ENCODE data around the gene AWAT1.
A peak's percentile ranks its signal among the peaks of the same experiment; 100 is the strongest.
"Not testable (repeated sequence)": the region's sequence is repeated elsewhere in the genome, so short reads cannot be mapped to it uniquely, and the experiment has no call there.

Gene AWAT1

GRCh38 chrX:70234355-70234754, at the start of gene AWAT1:
Gene AWAT1 (plus strand): TSS chrX:70234655. CDS start chrX:70234696, 41 bp downstream.
- DNase-seq: no peak

- DNase-seq: no peak
Observed at GRCh38 chrX:70190225-70190624, 44.2 kb upstream of the AWAT1 start.

- peak; percentile 11 for DNase-seq
Observed at GRCh38 chrX:70196961-70197720, 37.3 kb upstream of the AWAT1 start.

GRCh38 chrX:70201732-70202131, 32.7 kb upstream of the AWAT1 start:
- no peak for DNase-seq

GRCh38 chrX:70208479-70208878, 26.0 kb upstream of the AWAT1 start:
- no peak for DNase-seq

- not testable (repeated sequence) for DNase-seq
Observed at GRCh38 chrX:70209570-70209969, 24.9 kb upstream of the AWAT1 start.

GRCh38 chrX:70219938-70220764, 14.3 kb upstream of the AWAT1 start:
- no peak for DNase-seq

GRCh38 chrX:70226048-70226447, 8.4 kb upstream of the AWAT1 start:
- DNase-seq: no peak

- DNase-seq: no peak
Observed at GRCh38 chrX:70226687-70227086, 7.8 kb upstream of the AWAT1 start.

- no peak for DNase-seq
Observed at GRCh38 chrX:70231666-70232065, 2.8 kb upstream of the AWAT1 start.

- DNase-seq: no peak
Observed at GRCh38 chrX:70240751-70241150, 6.3 kb downstream of the AWAT1 start.

- no peak for DNase-seq
Observed at GRCh38 chrX:70241501-70241900, 7.0 kb downstream of the AWAT1 start.

GRCh38 chrX:70243601-70244000, 9.1 kb downstream of the AWAT1 start:
- not testable (repeated sequence) for DNase-seq

GRCh38 chrX:70244881-70245280, 10.4 kb downstream of the AWAT1 start:
- DNase-seq: no peak

GRCh38 chrX:70247252-70247651, 12.8 kb downstream of the AWAT1 start:
- no peak for DNase-seq

GRCh38 chrX:70252491-70252890, 18.0 kb downstream of the AWAT1 start:
- DNase-seq: no peak

GRCh38 chrX:70253377-70254062, 19.1 kb downstream of the AWAT1 start:
- DNase-seq: peak; percentile 68

- DNase-seq: no peak
Observed at GRCh38 chrX:70254063-70254400, 19.6 kb downstream of the AWAT1 start.

- DNase-seq: no peak
Observed at GRCh38 chrX:70254909-70255308, 20.5 kb downstream of the AWAT1 start.

- no peak for DNase-seq
Observed at GRCh38 chrX:70255452-70255851, 21.0 kb downstream of the AWAT1 start.

- DNase-seq: no peak
Observed at GRCh38 chrX:70257423-70258288, 23.2 kb downstream of the AWAT1 start.

GRCh38 chrX:70260104-70260503, 25.6 kb downstream of the AWAT1 start, which contains the start of gene P2RY4:
Gene P2RY4 (minus strand): TSS chrX:70260204. CDS start chrX:70259624, 580 bp downstream.
- no peak for DNase-seq

Data from NCI-H2227 treated with DMSO at 0.1 percent for 48 hours (cell line).